HG03060 (cell line): Measurements from ENCODE around the gene SLC36A3.
"Not testable (repeated sequence)": the region's sequence is repeated elsewhere in the genome, so short reads cannot be mapped to it uniquely, and the experiment has no call there.

Source experiments
- ATAC-seq: cut with Tn5 transposase; IDR thresholded peaks from one replicate; pipeline ENCODE4 v1.9.1; 2021; ENCODE audit warnings: low read depth, moderate number of reproducible peaks; ENCODE audit not compliant: unreplicated experiment

SLC36A3 gene

DNA sequence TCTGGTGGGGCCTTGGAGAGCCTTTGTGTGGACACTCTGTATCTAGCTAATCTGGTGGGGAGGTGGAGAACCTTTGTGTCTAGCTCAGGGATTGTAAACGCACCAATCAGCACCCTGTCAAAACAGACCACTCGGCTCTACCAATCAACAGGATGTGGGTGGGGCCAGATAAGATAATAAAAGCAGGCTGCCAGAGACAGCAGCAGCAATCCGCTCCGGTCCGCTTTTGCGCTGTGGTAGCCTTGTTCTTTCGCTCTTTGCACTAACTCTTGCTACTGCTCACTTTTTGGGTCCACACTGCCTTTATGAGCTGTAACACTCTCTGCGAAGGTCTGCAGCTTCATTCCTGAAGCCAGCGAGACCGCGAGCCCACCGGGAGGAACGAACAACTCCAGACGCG is 6.3 kb upstream of the SLC36A3 start:
- not testable (repeated sequence) for ATAC-seq

DNA sequence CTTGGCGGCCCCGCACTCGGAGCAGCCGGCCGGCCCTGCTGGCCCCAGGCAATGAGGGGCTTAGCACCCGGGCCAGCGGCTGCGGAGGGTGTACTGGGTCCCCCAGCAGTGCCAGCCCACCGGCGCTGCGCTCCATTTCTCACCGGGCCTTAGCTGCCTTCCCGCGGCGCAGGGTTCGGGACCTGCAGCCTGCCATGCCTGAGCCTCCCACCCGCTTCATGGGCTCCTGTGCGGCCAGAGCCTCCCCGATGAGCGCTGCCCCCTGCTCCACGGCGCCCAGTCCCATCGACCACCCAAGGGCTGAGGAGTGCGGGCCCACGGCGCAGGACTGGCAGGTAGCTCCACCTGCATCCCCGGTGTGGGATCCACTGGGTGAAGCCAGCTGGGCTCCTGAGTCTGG is 5.7 kb upstream of the SLC36A3 start:
- not testable (repeated sequence) for ATAC-seq

DNA sequence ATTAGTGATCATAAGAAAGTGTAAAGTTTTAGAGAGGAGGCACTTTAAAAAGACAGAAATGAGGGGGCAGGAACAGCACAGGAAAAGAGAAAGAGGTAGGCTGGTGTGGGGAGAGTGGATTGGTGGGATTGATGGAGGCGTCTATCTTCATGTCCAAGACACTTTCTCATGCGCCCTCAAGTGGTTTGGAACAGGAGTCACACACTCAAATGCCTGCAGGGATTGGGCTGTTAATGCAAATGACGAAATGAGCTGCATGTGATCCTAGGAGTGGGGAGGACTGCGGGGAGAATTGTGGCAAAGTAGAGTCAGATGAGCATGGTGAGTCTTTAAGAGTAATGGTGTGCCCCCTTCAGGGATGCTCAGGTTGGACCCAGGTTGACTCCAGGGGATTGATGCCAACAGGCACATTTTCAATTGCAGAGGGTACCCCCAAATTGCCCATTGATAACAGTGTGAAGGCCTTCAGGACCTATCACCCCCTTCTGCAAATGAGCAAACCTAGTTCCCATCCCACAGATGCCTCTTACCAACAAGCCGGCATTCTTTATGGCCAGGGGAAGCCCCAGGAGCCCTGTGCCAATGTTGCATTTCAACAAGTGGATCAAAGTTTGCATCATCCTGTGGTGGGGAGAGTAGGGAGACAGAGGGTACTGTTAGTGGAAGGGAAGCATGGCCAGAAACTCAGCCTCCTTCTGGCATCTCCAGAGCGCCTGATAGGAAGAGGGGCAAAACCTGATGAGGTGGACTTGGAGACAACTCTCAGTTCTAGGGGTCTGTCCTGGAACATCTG is 5.3 kb downstream of the SLC36A3 start:
- ATAC-seq: no peak

DNA sequence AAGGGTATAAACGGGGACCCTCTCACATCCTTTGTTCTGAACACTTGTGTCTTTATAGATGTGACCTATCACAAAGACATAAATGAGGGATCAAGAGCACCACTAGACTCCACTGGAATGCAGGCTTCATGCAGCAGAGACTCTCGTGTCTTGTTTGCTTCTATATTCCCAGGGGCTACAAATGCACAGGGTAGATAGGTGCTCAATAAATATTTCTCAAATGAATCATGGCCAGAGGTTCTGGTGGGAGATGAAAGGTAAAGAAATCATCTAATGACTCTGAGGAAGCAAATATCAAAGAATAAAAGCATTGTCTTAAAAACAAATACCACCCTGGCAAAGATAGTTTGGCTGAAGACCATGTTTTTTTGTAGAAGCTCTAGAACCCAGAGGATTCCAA is 6.6 kb downstream of the SLC36A3 start:
- no peak for ATAC-seq

DNA sequence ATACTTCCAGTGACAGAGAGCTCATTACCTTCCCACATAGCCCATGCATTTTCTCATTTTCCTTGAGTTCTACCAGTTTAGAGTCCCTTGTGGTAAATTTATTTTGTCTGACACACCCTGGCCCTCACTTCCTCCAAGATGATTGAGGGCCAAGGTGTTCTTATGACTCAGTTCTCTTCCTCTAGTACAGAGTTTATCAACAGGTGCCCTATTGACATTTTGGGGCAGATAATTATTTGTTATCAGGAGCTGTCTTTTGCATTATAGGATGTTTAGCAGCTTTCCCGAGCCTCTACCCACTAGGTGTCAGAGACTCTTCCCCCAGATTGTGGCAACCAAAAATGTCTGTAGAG is 7.1 kb downstream of the SLC36A3 start:
- no peak for ATAC-seq

DNA sequence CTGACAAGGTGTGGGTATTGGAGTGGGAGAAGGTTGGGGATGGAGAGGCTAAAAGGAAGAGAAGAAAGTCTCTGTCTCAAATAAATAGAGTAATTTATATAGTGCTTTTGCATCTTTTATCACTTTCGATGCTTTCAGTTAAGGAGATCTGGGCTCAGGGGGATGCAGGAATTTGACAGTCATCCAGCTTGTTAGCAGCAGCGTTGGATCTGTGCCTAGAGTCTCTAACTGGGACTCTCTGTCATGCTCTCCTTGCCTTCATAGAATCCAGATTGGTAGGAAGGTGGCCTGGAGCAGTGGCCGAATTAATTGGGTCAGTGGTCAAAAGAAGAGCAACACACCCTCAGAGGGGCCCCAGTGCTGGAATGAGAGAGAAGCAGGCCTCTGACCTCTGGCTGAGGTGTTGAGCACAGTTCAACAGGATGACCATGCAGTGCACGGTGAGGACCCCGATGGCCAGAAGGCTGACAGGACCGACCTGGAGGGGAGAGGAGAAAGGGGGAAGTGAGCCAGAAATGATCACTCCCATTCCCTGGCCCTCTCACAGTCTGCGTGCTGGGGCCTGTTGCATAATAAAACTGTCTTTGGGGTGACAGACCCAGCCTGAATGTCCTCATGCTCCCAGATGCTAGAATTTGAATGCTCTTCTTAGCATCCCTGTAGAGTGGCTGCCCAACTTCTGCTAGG is 7.6 kb downstream of the SLC36A3 start:
- ATAC-seq: no peak

DNA sequence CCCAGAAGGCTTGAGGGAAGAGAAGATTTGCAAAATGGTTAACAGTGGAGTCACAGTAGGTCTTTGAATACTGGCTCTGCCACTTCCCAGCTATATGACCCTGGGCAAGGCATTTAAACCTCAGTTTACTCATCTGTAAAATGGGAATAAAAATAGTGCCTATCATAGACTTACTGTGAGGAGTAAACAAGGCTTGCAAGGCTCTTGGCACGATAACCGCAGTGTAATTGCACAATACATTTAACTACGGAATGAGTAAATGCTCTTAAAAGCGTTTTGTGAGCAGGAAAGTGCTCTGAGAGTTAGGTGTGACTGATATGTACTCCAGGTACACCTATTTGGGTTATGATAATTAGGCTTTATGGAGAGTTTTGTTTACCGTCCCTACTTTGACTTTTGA is 8.4 kb downstream of the SLC36A3 start:
- ATAC-seq: no peak

DNA sequence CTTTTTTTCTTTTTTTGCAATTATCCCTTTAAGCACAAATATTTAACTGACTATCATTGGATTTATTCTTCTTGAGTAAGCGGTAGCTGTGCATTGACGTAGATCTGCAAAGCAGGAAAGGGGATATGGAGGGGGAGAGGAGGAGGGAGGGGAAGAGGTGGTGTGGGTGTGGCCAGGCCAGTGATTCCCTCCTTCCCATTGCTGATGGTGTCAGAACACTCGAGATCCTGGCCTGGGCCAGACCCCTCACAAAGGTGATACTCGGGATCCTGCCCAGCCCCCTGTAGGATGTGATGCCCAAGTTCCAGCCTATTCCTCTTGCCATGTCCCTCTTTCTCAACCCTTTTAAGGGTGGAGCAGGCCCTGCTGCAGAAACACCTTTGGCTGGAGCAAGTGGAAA is 9.9 kb downstream of the SLC36A3 start:
- no peak for ATAC-seq

DNA sequence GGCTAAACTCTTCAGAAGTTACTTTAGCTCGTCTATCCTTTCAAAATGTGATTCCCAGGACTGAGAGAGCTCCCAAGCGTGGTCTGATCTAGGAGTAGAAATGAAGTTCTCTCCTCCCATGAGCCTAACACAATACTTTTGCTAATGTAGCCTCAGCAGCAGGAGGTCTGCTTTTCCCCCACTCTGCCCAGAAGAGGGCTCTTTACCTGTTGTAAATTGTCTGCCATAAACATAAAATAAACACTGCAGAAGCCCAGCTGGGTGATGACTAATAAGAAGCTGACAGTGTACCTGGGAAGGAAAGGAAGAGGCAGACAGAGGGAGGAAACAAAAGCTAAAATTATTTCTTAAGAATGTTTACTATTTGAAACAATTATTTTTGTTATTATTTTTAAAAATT is 15.4 kb downstream of the SLC36A3 start:
- ATAC-seq: no peak

DNA sequence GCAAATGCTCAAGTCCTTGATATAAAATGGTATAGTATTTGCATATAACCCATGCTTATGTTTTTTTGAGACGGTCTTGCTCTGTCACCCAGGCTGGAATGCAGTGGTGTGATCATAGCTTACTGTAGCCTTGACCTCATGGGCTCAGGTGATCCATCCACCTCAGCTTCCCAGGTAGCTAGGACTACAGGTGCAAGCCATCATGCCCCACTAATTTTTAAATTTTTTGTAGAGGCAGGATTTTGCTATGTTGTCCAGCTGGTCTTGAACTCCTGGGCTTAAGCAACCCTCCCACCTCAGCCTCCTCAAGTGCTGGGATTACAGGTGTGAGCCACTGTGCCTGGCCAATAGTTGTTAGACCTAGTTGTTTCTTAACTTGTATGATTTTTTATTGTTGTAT is 17.3 kb downstream of the SLC36A3 start:
- no peak for ATAC-seq

DNA sequence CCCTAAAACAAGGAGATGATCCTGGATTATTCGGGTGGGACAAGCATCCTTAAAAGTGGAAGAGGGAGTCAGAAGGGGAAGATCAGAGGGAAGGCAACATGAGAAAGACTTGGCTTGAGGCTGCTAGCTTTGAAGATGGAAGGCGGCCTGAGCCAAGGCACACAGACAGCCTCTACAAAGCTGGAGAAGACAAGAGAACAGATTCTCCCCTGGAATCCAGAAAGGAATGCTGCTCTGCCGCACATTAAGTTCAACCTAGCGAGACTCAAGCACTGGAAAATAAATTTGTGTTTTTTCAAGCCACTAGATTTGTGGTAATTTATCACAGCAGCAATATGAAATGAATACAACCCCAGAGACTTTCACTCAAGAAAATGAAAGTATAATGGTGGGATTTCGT is 17.9 kb downstream of the SLC36A3 start:
- no peak for ATAC-seq

DNA sequence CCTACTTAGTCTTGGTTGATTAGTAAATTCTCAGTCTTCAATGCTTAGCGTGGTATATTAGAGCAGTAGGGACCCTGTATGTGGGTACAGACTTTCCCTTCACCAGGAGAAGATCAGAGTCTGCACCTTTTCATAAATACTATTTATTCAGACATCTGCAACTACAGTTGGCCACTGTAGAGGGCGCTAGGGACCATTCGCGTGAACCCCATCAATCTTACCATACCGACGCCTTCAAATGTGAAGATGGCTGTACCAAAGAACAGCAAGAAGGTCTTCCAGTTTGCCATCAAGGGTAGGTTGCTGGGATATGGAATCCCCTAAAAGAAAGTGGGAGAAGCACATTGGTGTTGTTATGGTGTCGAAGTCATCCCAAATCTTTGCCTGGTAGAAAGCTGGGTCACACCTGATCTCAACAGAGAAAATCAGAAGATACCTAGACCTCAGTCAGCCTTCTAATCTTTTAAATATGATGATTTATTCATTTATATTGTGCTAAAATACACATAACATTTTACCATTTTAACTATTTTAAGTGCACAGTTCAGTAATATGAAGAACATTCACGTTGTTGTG is 19.1 kb downstream of the SLC36A3 start:
- ATAC-seq: no peak

DNA sequence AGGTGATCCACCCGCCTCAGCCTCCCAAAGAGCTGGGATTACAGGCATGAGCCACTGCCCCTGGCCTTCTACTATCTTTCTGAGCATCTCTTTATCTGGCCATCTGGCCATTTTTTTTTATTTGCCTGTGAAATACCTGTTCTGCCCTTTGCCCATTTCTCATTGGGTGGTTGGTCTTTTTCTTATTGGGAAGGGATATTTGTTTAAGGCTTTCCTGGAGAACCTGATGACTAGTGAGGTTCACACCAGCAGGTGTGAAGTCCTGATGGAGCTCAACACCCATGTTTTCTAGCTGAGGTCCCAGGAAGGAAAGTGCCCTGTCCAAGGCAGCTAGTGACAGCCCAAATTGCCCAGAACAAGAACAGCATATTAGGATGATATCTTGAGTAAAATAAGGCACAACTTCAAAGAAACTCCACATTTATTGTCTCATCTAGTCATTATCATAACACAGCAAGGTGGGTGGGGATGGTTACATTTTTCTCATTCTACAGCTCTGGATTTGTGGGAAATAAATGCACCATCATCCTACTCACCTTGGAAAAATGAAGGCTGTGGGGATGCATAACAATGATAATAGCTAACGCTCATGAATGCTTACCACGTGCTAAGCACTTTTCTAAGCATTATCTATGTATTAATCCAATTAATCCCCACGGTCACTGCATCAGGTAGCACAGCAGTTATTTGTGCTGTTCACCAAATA is 20.3 kb downstream of the SLC36A3 start:
- ATAC-seq: no peak

DNA sequence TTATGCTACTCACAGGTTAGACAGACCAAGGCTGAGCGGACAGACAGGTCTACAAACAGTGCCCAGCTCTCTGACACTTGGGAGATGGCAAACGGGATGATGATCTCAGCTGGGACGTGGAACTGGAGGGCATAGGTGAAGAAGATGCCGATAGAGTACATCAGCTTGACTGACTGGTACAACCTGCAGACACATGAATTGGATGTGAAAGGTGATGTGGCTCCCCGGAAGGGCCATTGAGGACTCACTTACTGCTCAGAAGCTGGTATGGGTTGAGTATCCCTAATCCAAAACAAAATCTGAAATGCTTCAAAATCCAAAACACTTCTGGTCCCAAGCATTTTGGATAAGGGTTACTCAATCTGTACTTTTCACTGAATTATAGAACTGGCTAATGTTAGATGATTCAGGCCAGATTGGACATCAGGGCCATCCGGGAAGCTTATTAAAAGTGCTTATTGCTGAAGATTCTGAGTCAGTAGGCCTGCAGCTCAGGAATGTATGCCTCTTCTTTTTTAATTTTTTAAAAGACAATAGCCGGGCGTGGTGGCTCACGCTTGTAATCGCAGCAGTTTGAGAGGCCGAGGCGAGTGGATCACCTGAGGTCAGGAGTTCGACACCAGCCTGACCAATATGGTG is 22.4 kb downstream of the SLC36A3 start:
- ATAC-seq: no peak

DNA sequence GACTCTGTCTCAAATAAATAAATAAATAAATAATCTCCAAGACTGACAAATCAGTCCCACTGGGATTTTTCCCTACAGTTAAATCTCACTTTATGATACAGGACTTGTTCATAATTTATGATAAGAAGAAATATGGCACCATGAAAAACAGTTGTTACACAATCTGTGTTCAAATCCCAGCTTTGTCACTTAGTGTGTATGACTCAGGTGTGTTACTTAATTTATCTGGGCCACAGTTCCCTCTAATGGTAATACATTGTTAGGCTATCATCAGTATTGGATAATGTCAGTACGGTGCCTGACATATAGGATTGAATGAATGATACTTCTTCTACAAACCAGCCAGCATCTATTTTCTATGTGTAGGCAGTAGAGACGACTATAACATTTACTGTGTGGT is 23.1 kb downstream of the SLC36A3 start:
- no peak for ATAC-seq

DNA sequence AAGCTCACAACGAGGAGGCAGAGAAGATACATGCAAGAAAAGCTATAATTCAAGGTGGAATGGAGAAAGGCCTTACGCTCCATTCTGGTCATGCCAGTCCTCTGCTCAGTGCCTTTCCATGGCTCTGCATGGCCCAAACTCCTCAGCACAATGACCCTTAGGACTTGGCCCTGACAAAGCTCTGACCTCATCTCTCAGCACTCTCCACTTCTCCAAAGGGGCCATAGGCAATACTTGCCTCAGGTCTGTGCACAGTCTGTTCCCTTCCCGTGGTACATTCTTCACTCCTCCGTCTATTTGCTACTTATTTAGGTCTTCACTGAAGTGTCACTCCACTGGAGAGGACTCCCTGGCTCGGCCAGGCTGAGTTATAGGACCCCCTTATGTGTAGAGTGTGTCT is 24.7 kb downstream of the SLC36A3 start:
- no peak for ATAC-seq

DNA sequence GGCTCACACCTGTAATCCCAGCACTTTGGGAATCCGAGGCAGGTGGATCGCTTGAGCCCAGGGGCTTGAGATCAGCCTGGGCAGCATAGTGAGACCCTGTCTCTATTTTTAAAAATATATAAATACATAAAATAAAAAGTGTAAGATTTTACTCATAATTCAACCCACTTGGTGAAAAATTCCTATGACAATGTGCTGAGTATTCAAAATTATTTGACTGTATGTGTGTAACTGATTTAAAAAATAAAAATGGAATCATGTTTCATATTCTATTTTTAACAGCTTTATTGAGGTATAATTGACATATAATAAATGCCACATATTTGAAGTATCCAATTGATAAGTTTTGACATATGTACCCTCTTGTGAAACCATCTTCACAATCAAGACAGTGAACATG is 27.8 kb downstream of the SLC36A3 start:
- no peak for ATAC-seq

DNA sequence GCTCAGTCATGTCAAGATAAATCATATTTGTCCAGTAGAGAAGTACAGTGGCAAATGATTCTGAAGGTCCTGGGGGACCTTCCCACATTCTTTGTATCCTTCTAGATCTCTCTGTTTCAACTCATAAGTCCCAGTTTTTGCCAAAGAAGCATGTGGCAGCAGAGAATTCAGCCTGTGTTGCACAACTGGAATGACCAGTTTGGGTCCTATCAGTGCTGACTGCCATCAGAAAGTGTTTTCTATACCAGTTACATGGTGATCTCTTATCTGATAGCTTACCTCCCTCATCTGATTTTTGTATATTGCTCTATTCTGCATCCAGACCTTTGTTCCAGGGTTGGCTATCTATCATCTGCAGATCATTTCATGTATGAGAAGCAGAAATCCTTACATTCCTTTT is 28.9 kb downstream of the SLC36A3 start:
- ATAC-seq: no peak

DNA sequence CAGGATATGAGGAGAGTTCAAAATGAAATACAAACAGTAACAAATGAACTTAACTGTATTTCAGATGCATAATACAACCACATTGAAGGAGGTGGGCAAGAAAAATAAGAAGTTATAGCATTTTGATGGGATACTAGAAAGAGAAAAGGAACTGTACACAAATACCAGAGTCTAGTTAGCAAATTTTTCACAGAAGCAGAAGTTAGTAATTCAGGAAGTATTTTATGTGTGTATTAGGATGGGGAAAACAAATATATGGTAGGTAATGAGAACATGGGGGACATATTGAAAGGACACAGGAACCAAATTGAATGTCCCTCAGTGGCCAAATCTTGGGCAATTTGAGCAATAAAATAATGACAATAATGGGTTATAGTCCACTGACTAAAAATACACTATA is 32.2 kb downstream of the SLC36A3 start:
- no peak for ATAC-seq

DNA sequence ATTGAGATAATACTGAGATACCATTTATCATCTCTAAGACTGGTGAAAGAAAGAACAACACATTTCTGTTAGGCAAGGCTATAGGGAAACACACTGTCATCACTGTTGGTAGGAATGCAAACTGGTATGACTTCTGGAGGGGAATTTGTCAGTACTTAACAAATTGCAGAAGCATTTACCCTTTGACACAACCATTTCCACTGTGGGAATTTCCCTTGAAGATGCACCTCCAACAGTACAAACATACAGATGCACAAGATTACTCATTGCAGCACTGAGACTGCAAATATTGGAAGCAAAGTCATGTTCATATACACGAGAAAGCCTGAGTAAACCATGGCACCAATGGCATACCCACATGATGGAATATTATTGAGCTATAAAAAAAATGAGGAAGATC is 33.0 kb downstream of the SLC36A3 start:
- peak; percentile 82 for ATAC-seq
